CD4-positive, alpha-beta T cell (primary cell): ENCODE measurements around the gene SH3YL1. TPM values are rescaled to one million over a fixed set of nuclear protein-coding genes. Genes with fewer than 3 reads are reported as not detected.

ENCODE experiments used
- ATAC-seq: fragments of 200-7000 bp; cut with Tn5 transposase; one replicate; pipeline ENCODE4 v1.10.0; 2022; ENCODE audit warnings: mild to moderate bottlenecking; ENCODE audit not compliant: poor library complexity
- CTCF ChIA-PET: fragments of 350-600 bp; sonication (Branson Sonifier 250); formaldehyde crosslinking; loops from one replicate; lab custom pipeline; 2021; ENCODE audit warnings: antibody characterized with exemption, inconsistent platforms; lab: Charles Lee
- POLR2A ChIA-PET: fragments of 350-600 bp; sonication (Branson Sonifier 250); formaldehyde crosslinking; loops from one replicate; lab custom pipeline; 2021; ENCODE audit warnings: antibody characterized with exemption, inconsistent platforms; lab: Charles Lee
- DNase-seq, 14 experiments: peaks; one replicate each; pipeline ENCODE4 v3.0.0-alpha.2; 2013 to 2020; ENCODE audit warnings: mixed read lengths in 2 of 14
- H3K27ac ChIP-seq, 2 donors: one replicate each; pipeline versions ENCODE4 v1.5.1 to v1.7.0; 2013; ENCODE audit warnings: low read length in 2 of 2, low read depth in 1 of 2, mild to moderate bottlenecking in 1 of 2
- H3K27me3 ChIP-seq, 2 experiments: 1 replicate in 1 of 2; 2 replicates in 1 of 2; pipeline versions ENCODE4 v1.6.1 to v1.7.0; 2013; ENCODE audit warnings: low read length in 2 of 2, control low read depth in 1 of 2, mild to moderate bottlenecking in 1 of 2, moderate library complexity in 1 of 2; ENCODE audit not compliant: insufficient read depth in 2 of 2, control insufficient read depth in 1 of 2
- H3K36me3 ChIP-seq: one replicate; pipeline ENCODE4 v1.6.1; 2013; ENCODE audit warnings: low read length, control low read depth; ENCODE audit not compliant: insufficient read depth
- H3K4me1 ChIP-seq: one replicate; pipeline ENCODE4 v1.6.1; 2013; ENCODE audit warnings: low read length, control low read depth; ENCODE audit not compliant: insufficient read depth
- H3K4me3 ChIP-seq: one replicate; pipeline ENCODE4 v1.5.1; 2013; ENCODE audit warnings: mild to moderate bottlenecking, low read length, moderate library complexity
- H3K9me3 ChIP-seq, 2 experiments: 1 replicate in 1 of 2; 2 replicates in 1 of 2; pipeline versions ENCODE4 v1.6.1 to v1.7.0; 2013; ENCODE audit warnings: low read length in 2 of 2, mild to moderate bottlenecking in 2 of 2, control low read depth in 1 of 2, moderate library complexity in 1 of 2; ENCODE audit not compliant: control insufficient read depth in 1 of 2, insufficient read depth in 1 of 2
- H3K27ac Mint-ChIP-seq: one replicate; pipeline ENCODE4 v1.8.0; 2020; ENCODE audit warnings: mixed read lengths
- H3K27me3 Mint-ChIP-seq: one replicate; pipeline ENCODE4 v1.8.0; 2021; ENCODE audit warnings: mixed read lengths
- H3K36me3 Mint-ChIP-seq: one replicate; pipeline ENCODE4 v1.8.0; 2021; ENCODE audit warnings: low read depth, mixed read lengths
- H3K4me1 Mint-ChIP-seq: one replicate; pipeline ENCODE4 v1.8.0; 2021; ENCODE audit warnings: low read depth, mixed read lengths
- H3K4me3 Mint-ChIP-seq: one replicate; pipeline ENCODE4 v1.8.0; 2020; ENCODE audit warnings: mild to moderate bottlenecking, mixed read lengths
- H3K9me3 Mint-ChIP-seq: one replicate; pipeline ENCODE4 v1.8.0; 2020; ENCODE audit warnings: mixed read lengths
- intact Hi-C, 2 experiments: fragments of 100-400 bp; cut with DNase I in 1 of 2; cut with micrococcal nuclease in 1 of 2; formaldehyde crosslinking; loops; one replicate each; pipeline versions ENCODE4 v1.15.1 to v1.9.0; 2023 to 2025; cut with DNase I, micrococcal nuclease
- total RNA-seq, 174 experiments: library from RNA in 2 of 174; stranded (reverse) in 2 of 174; gene quantifications; one replicate each; pipeline ENCODE4 v1.2.3 and lab custom pipeline; 2021 to 2026
- TF ChIP-seq, protein P1 (sequence below): fragments of 200-600 bp; IDR thresholded peaks from one replicate; pipeline ENCODE4 v1.8.0; 2022; ENCODE audit warnings: antibody characterized with exemption, mild to moderate bottlenecking

Gene SH3YL1
- total RNA-seq, 2 experiments from 2014 or later: 59.7 to 61.9 TPM

DNA sequence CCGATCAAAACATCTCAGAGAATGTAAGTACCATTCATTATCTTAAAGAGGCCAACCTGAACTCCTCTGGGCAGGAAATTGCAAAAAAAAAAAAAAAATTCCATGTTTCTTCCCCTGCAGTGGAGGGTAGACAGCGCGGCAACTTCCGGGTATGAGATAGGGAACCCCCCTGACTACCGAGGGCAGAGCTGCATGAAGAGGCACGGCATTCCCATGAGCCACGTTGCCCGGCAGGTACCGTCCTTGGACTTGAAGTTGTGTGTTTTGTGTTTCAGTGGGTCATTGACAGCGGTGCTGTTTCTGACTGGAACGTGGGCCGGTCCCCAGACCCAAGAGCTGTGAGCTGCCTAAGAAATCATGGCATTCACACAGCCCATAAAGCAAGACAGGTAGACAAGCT is 8.1 kb upstream of the SH3YL1 start:
- Histone ChIP-seq H3K36me3 (peaks cover 68% of the 10 kb centered on the region), H3K27ac (no peak overlapping the region), H3K9me3 (no peaks in the 10 kb centered on the region), H3K27me3 (no peaks in the 10 kb centered on the region), H3K4me3 (no peak overlapping the region), H3K4me1 (peaks cover 14% of the 10 kb centered on the region)
- Mint-ChIP-seq H3K36me3 (peaks cover 85% of the 10 kb centered on the region), H3K27me3 (no peaks in the 10 kb centered on the region), H3K27ac (no peak overlapping the region), H3K9me3 (no peaks in the 10 kb centered on the region), H3K4me1 (peaks cover 60% of the 10 kb centered on the region), H3K4me3 (no peak overlapping the region)
- CTCF ChIA-PET: no interaction called here
- no peak for ATAC-seq
- DNase-seq: no peak
- intact Hi-C loops: no loop called here
- TF ChIP-seq, protein P1, sequence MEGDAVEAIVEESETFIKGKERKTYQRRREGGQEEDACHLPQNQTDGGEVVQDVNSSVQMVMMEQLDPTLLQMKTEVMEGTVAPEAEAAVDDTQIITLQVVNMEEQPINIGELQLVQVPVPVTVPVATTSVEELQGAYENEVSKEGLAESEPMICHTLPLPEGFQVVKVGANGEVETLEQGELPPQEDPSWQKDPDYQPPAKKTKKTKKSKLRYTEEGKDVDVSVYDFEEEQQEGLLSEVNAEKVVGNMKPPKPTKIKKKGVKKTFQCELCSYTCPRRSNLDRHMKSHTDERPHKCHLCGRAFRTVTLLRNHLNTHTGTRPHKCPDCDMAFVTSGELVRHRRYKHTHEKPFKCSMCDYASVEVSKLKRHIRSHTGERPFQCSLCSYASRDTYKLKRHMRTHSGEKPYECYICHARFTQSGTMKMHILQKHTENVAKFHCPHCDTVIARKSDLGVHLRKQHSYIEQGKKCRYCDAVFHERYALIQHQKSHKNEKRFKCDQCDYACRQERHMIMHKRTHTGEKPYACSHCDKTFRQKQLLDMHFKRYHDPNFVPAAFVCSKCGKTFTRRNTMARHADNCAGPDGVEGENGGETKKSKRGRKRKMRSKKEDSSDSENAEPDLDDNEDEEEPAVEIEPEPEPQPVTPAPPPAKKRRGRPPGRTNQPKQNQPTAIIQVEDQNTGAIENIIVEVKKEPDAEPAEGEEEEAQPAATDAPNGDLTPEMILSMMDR: no peak
- POLR2A ChIA-PET: no interaction called here

DNA sequence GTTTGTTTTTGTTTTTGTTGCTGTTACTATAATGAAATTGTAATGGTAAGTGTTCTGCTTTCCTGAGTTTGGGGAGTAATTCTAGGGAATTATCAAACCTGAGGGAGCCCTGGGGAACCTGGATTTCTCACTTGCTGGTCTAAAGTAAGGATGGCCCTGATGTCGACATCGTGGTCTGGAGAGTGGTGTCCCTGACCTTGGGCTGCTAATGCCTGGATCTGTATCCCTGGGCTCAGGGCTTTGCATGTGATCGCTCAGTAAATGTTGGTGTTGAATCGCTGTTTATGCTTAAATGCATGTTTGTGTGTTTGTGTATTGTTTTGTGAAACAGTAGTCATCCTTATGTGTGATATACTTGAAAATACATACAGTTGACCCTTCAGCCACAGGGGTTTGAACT is 7.0 kb upstream of the SH3YL1 start:
- H3K36me3 ChIP-seq: peaks cover 58% of the 10 kb centered on the region
- peaks cover 78% of the 10 kb centered on the region for H3K36me3 Mint-ChIP-seq
- no peaks in the 10 kb centered on the region for H3K27me3 Mint-ChIP-seq
- no peaks in the 10 kb centered on the region for H3K9me3 ChIP-seq
- H3K9me3 Mint-ChIP-seq: no peaks in the 10 kb centered on the region
- CTCF ChIA-PET: no interaction called here
- peaks cover 70% of the 10 kb centered on the region for H3K4me1 Mint-ChIP-seq
- TF ChIP-seq, protein P1: no peak
- no peak overlapping the region for H3K4me3 ChIP-seq
- intact Hi-C loops: no loop called here
- no peaks in the 10 kb centered on the region for H3K27me3 ChIP-seq
- no peak for ATAC-seq
- POLR2A ChIA-PET: no interaction called here
- H3K27ac ChIP-seq: no peak overlapping the region
- no peak overlapping the region for H3K4me3 Mint-ChIP-seq
- H3K4me1 ChIP-seq: peaks cover 14% of the 10 kb centered on the region
- no peak overlapping the region for H3K27ac Mint-ChIP-seq
- DNase-seq: no peak

DNA sequence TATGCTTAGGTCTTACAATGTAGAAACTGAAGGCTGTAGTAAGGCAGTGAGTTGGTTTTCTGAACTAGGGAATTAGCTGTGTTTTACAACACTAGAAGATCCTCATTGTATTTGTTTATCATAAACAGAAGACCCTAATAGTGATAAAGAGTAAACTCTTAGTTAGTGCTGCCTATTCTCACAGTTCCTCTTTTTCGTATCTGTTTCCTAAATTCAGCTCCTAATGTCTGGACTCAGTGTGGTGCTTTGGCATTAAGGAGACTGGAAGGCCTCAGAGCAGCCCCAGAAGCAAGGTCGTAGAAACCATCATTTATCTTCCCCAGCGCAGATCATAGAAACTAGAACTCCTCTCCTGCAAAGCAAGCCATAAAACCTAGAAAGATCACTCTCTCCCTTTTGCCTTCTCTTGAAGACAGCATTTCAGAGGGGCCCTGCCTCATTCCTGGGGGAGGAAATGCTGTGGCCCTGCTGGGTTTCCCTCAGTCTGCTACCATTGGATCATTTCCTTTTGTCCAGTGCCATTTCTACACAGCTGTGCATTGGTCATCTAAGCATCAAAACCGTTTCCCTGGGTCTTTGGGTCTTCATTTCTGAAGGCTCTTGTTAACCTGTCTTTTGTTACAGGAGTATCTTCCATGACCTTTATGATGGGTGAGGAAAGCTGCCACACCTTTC is 5.7 kb upstream of the SH3YL1 start:
- no peak overlapping the region for H3K27ac Mint-ChIP-seq
- peaks cover 73% of the 10 kb centered on the region for H3K36me3 Mint-ChIP-seq

More for the DNA sequence above, 5.7 kb upstream of the SH3YL1 start:
- peaks cover 80% of the 10 kb centered on the region for H3K4me1 Mint-ChIP-seq
- ChIA-PET CTCF (no interaction called here), POLR2A (no interaction called here)
- DNase-seq (no peak), ATAC-seq (no peak)
- Histone ChIP-seq H3K9me3 (no peaks in the 10 kb centered on the region), H3K4me3 (no peak overlapping the region), H3K4me1 (peaks cover 23% of the 10 kb centered on the region), H3K27me3 (no peaks in the 10 kb centered on the region), H3K36me3 (peaks cover 45% of the 10 kb centered on the region), H3K27ac (no peak overlapping the region)
- intact Hi-C loops: loop anchor here in 1 of 2 experiments (10.0 kb wide), 1 partner anchor 125 kb away; no protein-coding TSS in a partner anchor
- no peak overlapping the region for H3K4me3 Mint-ChIP-seq
- H3K9me3 Mint-ChIP-seq: no peaks in the 10 kb centered on the region
- no peaks in the 10 kb centered on the region for H3K27me3 Mint-ChIP-seq
- TF ChIP-seq, protein P1: no peak
